SU-DHL-6 (cell line): ENCODE results near the gene GFRA4.

Source experiments
- H2AFZ ChIP-seq: fragments of 200-600 bp; sonication (generic); 2 replicates; pipeline ENCODE4 v1.6.1; 2014; ENCODE audit warnings: low read depth, mild to moderate bottlenecking, moderate library complexity, mixed read lengths, antibody characterized with exemption, low read length; ENCODE audit not compliant: severe bottlenecking
- H3F3A ChIP-seq: fragments of 200-600 bp; shearing (Covaris generic); 2 replicates; pipeline ENCODE4 v1.6.0; 2016; ENCODE audit warnings: antibody characterized with exemption, mild to moderate bottlenecking; ENCODE audit not compliant: insufficient read depth
- H3K27ac ChIP-seq: fragments of 200-600 bp; sonication (generic); 2 replicates; pipeline ENCODE4 v1.5.1; 2016; ENCODE audit warnings: low read depth, mild to moderate bottlenecking, low read length, moderate library complexity, mixed read lengths
- H3K27me3 ChIP-seq: fragments of 200-600 bp; sonication (generic), shearing (Covaris generic); 2 replicates; pipeline ENCODE4 v1.6.0; 2014; ENCODE audit warnings: mild to moderate bottlenecking, low read length
- H3K36me3 ChIP-seq: fragments of 200-600 bp; sonication (generic); 2 replicates; pipeline ENCODE4 v1.6.1; 2014; ENCODE audit warnings: mild to moderate bottlenecking, low read length, mixed read lengths
- H3K4me2 ChIP-seq: fragments of 300-600, 200-600 bp; shearing (Covaris generic), sonication (generic); 2 replicates; pipeline ENCODE4 v1.6.0; 2014; ENCODE audit warnings: low read length, low read depth, mild to moderate bottlenecking; ENCODE audit not compliant: poor library complexity, severe bottlenecking
- H3K4me3 ChIP-seq: fragments of 200-600 bp; sonication (generic); 2 replicates; pipeline ENCODE4 v1.5.1; 2014; ENCODE audit warnings: antibody characterized with exemption, low read length, mild to moderate bottlenecking, mixed read lengths; ENCODE audit not compliant: insufficient read depth, poor library complexity, severe bottlenecking
- H3K79me2 ChIP-seq: fragments of 200-600 bp; sonication (generic); 2 replicates; pipeline ENCODE4 v1.6.1; 2014; ENCODE audit warnings: mild to moderate bottlenecking, low read length, moderate library complexity; ENCODE audit not compliant: insufficient read depth
- H3K9ac ChIP-seq: fragments of 200-600 bp; sonication (generic); 2 replicates; pipeline ENCODE4 v1.7.0; 2014; ENCODE audit warnings: mild to moderate bottlenecking, low read length
- H3K9me2 ChIP-seq: fragments of 200-600 bp; sonication (generic); replicated peaks from 2 replicates; pipeline ENCODE4 v1.6.1; 2014; ENCODE audit warnings: low read length; ENCODE audit not compliant: insufficient read depth
- H3K9me3 ChIP-seq: fragments of 200-600 bp; sonication (generic); 2 replicates; pipeline ENCODE4 v1.6.1; 2014; ENCODE audit warnings: low read length, mixed read lengths; ENCODE audit not compliant: insufficient read depth
- H4K20me1 ChIP-seq: fragments of 200-600 bp; sonication (generic); 2 replicates; pipeline ENCODE4 v1.6.1; 2014; ENCODE audit warnings: low read depth, mild to moderate bottlenecking, antibody characterized with exemption, low read length, moderate library complexity, mixed read lengths
- CTCF ChIP-seq: fragments of 200-600 bp; sonication (generic); IDR thresholded peaks from one replicate; pipeline ENCODE4 v1.5.1; 2017; ENCODE audit warnings: antibody characterized with exemption, mild to moderate bottlenecking, low read length, moderate library complexity; ENCODE audit not compliant: insufficient read depth, poor library complexity, severe bottlenecking
- EZH2phosphoT487 ChIP-seq: fragments of 200-600 bp; sonication (generic), shearing (Covaris generic); conservative IDR thresholded peaks from 2 replicates; pipeline ENCODE4 v1.6.1; 2018; ENCODE audit warnings: mild to moderate bottlenecking, antibody characterized with exemption, low read length, moderate library complexity, mixed read lengths

Gene GFRA4

GRCh38 chr20:3699037-3699436 is 35.8 kb upstream of the GFRA4 start:
- Histone ChIP-seq H3F3A (no peaks in the 10 kb centered on the region), H2AFZ (no peak overlapping the region), H3K9me3 (no peaks in the 10 kb centered on the region), H4K20me1 (no peaks in the 10 kb centered on the region), H3K27ac (no peak overlapping the region), H3K4me3 (no peak overlapping the region), H3K36me3 (no peaks in the 10 kb centered on the region), H3K79me2 (no peaks in the 10 kb centered on the region), H3K9ac (no peak overlapping the region), H3K9me2 (no peaks in the 10 kb centered on the region), H3K4me2 (no peak overlapping the region), H3K27me3 (no peaks in the 10 kb centered on the region)
- TF ChIP-seq CTCF (no peak), EZH2phosphoT487 (no peak)

DNA sequence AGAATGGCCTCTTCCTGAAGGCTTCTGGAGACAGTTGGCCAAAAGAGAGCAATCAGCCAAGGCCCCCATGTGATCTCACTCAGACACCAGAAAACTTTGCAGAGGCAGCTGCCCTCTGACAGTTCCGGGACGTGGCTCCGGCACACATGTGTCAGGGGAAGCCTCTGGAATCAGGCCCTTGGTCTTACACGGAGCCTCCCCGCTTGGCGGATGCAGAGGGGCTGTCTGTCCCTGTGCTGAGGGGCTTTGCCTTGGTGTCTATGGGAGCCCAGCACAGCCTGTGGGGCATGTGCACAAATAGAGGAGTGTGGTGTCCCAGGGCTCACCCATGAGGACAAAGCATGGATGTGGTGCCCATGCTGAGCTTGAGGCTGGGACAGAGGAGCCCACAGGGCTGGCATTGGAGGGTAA is 35.4 kb upstream of the GFRA4 start:
- Histone ChIP-seq H3K27me3 (no peaks in the 10 kb centered on the region), H3K9me3 (no peaks in the 10 kb centered on the region), H3K4me2 (no peak overlapping the region), H3K4me3 (no peak overlapping the region), H3K9ac (no peak overlapping the region), H4K20me1 (no peaks in the 10 kb centered on the region), H3K36me3 (no peaks in the 10 kb centered on the region), H3K79me2 (no peaks in the 10 kb centered on the region), H3K9me2 (no peaks in the 10 kb centered on the region), H3K27ac (no peak overlapping the region), H3F3A (no peaks in the 10 kb centered on the region), H2AFZ (no peak overlapping the region)
- TF ChIP-seq CTCF (no peak), EZH2phosphoT487 (no peak)

- no peaks in the 10 kb centered on the region for H3K27me3 ChIP-seq
- H2AFZ ChIP-seq, result no peak overlapping the region
- no peaks in the 10 kb centered on the region for H3K9me3 ChIP-seq
- no peaks in the 10 kb centered on the region for H3F3A ChIP-seq
- TF ChIP-seq EZH2phosphoT487 (no peak), CTCF (no peak)
- no peaks in the 10 kb centered on the region for H3K9me2 ChIP-seq
- H3K79me2 ChIP-seq, result no peaks in the 10 kb centered on the region
- H4K20me1 ChIP-seq, result no peaks in the 10 kb centered on the region
- no peaks in the 10 kb centered on the region for H3K36me3 ChIP-seq
- H3K4me2 ChIP-seq, result no peak overlapping the region
- H3K4me3 ChIP-seq, result no peak overlapping the region
- H3K27ac ChIP-seq, result no peak overlapping the region
- H3K9ac ChIP-seq, result no peak overlapping the region
These were observed 34.5 kb upstream of the GFRA4 start for GRCh38 chr20:3697588-3698305.
